Naive thymus-derived CD4-positive, alpha-beta T cell (primary cell): Measurements from ENCODE around the gene HRCT1. TPM values are rescaled to one million over a fixed set of nuclear protein-coding genes. Genes with fewer than 3 reads are reported as not detected.
"Not testable (repeated sequence)": the region's sequence is repeated elsewhere in the genome, so short reads cannot be mapped to it uniquely, and the experiment has no call there.

Experiments
- ATAC-seq: fragments of 150-1000 bp; cut with Tn5 transposase; 2 replicates; pipeline ENCODE4 v1.10.0; 2021; ENCODE audit warnings: mild to moderate bottlenecking, moderate library complexity
- CTCF ChIA-PET: fragments of 350-600 bp; sonication (Branson Sonifier 250); formaldehyde crosslinking; loops from one replicate; lab custom pipeline; 2021; ENCODE audit warnings: antibody characterized with exemption; lab: Charles Lee
- POLR2A ChIA-PET: fragments of 350-600 bp; sonication (Branson Sonifier 250); formaldehyde crosslinking; loops from one replicate; lab custom pipeline; 2021; ENCODE audit warnings: antibody characterized with exemption, inconsistent platforms; lab: Charles Lee
- DNase-seq, 9 donors: peaks; one replicate each; pipeline versions ENCODE4 v3.0.0 to v3.0.0-alpha.2; 2020 to 2022; ENCODE audit warnings: mixed read lengths in 1 of 9
- H3K27ac ChIP-seq: one replicate; pipeline ENCODE4 v1.7.0; 2013; ENCODE audit warnings: mild to moderate bottlenecking, low read depth, low read length, moderate library complexity
- H3K27me3 ChIP-seq, 2 donors: one replicate each; pipeline ENCODE4 v1.7.0; 2013; ENCODE audit warnings: low read length in 2 of 2, mild to moderate bottlenecking in 2 of 2, moderate library complexity in 2 of 2; ENCODE audit not compliant: control insufficient read depth in 2 of 2, insufficient read depth in 2 of 2
- H3K36me3 ChIP-seq, 3 experiments: 1 replicate in 2 of 3; 2 replicates in 1 of 3; pipeline ENCODE4 v1.7.0; 2013; ENCODE audit warnings: low read length in 3 of 3, mild to moderate bottlenecking in 3 of 3, moderate library complexity in 1 of 3; ENCODE audit not compliant: insufficient read depth in 3 of 3, control insufficient read depth in 2 of 3
- H3K4me1 ChIP-seq, 2 donors: one replicate each; pipeline ENCODE4 v1.7.0; 2013; ENCODE audit warnings: low read length in 2 of 2, mild to moderate bottlenecking in 2 of 2, moderate library complexity in 1 of 2; ENCODE audit not compliant: control insufficient read depth in 2 of 2, insufficient read depth in 2 of 2
- H3K4me3 ChIP-seq: 2 replicates; pipeline ENCODE4 v1.7.0; 2013; ENCODE audit warnings: mild to moderate bottlenecking, low read length
- H3K9me3 ChIP-seq, 3 experiments: 1 replicate in 2 of 3; 2 replicates in 1 of 3; pipeline ENCODE4 v1.7.0; 2013; ENCODE audit warnings: low read length in 3 of 3; ENCODE audit not compliant: control insufficient read depth in 2 of 3
- H3K27ac Mint-ChIP-seq, 9 donors: one replicate each; pipeline ENCODE4 v1.8.0; 2020 to 2022; ENCODE audit warnings: mixed read lengths in 9 of 9, mild to moderate bottlenecking in 8 of 9, moderate library complexity in 5 of 9, inconsistent platforms in 2 of 9
- H3K27me3 Mint-ChIP-seq, 5 donors: one replicate each; pipeline ENCODE4 v1.8.0; 2021 to 2022; ENCODE audit warnings: mixed read lengths in 5 of 5, mild to moderate bottlenecking in 1 of 5
- H3K36me3 Mint-ChIP-seq, 5 donors: one replicate each; pipeline ENCODE4 v1.8.0; 2020 to 2022; ENCODE audit warnings: mixed read lengths in 5 of 5, mild to moderate bottlenecking in 3 of 5, inconsistent platforms in 1 of 5
- H3K4me1 Mint-ChIP-seq, 7 donors: one replicate each; pipeline ENCODE4 v1.8.0; 2020 to 2022; ENCODE audit warnings: mixed read lengths in 7 of 7, mild to moderate bottlenecking in 3 of 7, inconsistent platforms in 1 of 7
- H3K4me3 Mint-ChIP-seq, 10 donors: one replicate each; pipeline ENCODE4 v1.8.0; 2020 to 2022; ENCODE audit warnings: mild to moderate bottlenecking in 10 of 10, mixed read lengths in 10 of 10, moderate library complexity in 6 of 10, inconsistent platforms in 2 of 10
- H3K9me3 Mint-ChIP-seq, 11 donors: one replicate each; pipeline ENCODE4 v1.8.0; 2020 to 2022; ENCODE audit warnings: mixed read lengths in 11 of 11, mild to moderate bottlenecking in 4 of 11, inconsistent platforms in 1 of 11, moderate library complexity in 1 of 11
- intact Hi-C, 2 donors: fragments of 100-400 bp; cut with micrococcal nuclease; formaldehyde crosslinking; loops; one replicate each; pipeline ENCODE4 v1.15.1; 2023
- polyA plus RNA-seq, 2 donors: library from polyadenylated mRNA; unstranded; fragments of 300-500 nt; fragmentation: Illumina TruSeq; gene quantifications; one replicate each; pipeline ENCODE4 v1.2.3, GENCODE V29; 2021
- total RNA-seq, 6 experiments: library from RNA in 5 of 6; stranded (reverse) in 5 of 6; gene quantifications; 1 replicate in 5 of 6; 2 replicates in 1 of 6; pipeline ENCODE4 v1.2.3 and lab custom pipeline; 2021 to 2026

HRCT1 gene
- total and polyA plus RNA-seq, 7 experiments from 2014 or later: not detected

DNA sequence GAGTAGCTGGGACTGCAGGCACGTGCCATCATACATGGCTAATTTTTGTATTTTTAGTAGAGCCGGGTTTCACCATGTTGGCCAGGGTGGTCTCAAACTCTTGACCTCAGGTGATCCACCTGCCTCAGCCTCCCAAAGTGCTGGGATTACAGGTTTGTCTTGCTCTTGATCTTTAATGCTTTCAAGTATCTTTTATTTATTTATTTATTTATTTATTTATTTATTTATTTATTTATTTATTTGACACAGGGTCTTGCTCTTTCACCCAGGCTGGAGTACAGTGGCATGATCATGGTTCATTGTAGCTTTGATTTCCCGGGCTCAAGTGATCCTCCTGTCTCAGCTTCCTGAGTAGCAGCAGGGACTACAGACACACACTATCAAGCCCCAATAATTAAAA is 21.1 kb upstream of the HRCT1 start:
- DNase-seq, H3K4me3 ChIP-seq, H3K9me3 ChIP-seq, H3K4me1 Mint-ChIP-seq, H3K27me3 ChIP-seq, H3K27ac Mint-ChIP-seq, H3K4me3 Mint-ChIP-seq, H3K27ac ChIP-seq, H3K36me3 Mint-ChIP-seq, H3K9me3 Mint-ChIP-seq, CTCF ChIA-PET, ATAC-seq, H3K4me1 ChIP-seq, H3K36me3 ChIP-seq, POLR2A ChIA-PET: not testable (repeated sequence)
- intact Hi-C loops: loop anchor here (5.0 kb wide), 2 partner anchors 268 to 283 kb away; partner anchors contain the start of gene CD72 (in 1 of the 2)
- peaks cover 0 to 34% (median 6%) of the 10 kb centered on the region in 5 donors for H3K27me3 Mint-ChIP-seq

DNA sequence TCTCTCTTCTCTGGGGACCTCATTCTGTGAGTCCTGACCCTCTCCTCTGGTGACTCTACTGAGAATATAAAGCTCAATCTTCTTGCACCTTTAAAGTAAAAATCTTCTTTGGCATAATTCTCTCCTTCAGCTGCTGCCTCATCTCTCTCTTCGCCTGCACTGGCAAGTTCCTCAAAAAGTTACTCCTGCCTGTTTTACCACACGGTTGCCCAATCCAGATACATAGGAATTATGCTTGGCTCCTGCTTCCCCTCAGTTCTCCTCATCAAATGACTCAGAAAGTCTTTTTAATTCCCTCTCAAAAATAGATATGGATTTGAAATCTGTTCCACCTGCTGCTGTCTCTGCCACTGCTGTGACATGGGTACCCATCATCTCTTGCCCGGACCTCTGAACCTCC is 14.4 kb upstream of the HRCT1 start:
- no peak for ATAC-seq
- H3K9me3 ChIP-seq: no peaks in the 10 kb centered on the region
- no peak for DNase-seq
- no peaks in the 10 kb centered on the region for H3K4me1 Mint-ChIP-seq
- H3K27ac Mint-ChIP-seq: peak overlapping the region in 1 of 9 donors; percentile 6
- no peaks in the 10 kb centered on the region for H3K27me3 ChIP-seq
- H3K27me3 Mint-ChIP-seq: peaks cover 8 to 54% (median 22%) of the 10 kb centered on the region in 5 donors
- no peaks in the 10 kb centered on the region for H3K36me3 ChIP-seq
- no peak overlapping the region for H3K4me3 Mint-ChIP-seq
- no peaks in the 10 kb centered on the region for H3K36me3 Mint-ChIP-seq
- ChIA-PET CTCF (interaction anchor here (0.5 to 1.5 kb wide), 6 partner anchors 9 to 1651 kb away, joined by 3 to 6 read pairs (median 4); no protein-coding TSS in a partner anchor), POLR2A (no interaction called here)
- H3K27ac ChIP-seq: no peak overlapping the region
- intact Hi-C loops: no loop called here
- H3K9me3 Mint-ChIP-seq: no peaks in the 10 kb centered on the region
- H3K4me3 ChIP-seq: no peak overlapping the region
- H3K4me1 ChIP-seq: no peaks in the 10 kb centered on the region

DNA sequence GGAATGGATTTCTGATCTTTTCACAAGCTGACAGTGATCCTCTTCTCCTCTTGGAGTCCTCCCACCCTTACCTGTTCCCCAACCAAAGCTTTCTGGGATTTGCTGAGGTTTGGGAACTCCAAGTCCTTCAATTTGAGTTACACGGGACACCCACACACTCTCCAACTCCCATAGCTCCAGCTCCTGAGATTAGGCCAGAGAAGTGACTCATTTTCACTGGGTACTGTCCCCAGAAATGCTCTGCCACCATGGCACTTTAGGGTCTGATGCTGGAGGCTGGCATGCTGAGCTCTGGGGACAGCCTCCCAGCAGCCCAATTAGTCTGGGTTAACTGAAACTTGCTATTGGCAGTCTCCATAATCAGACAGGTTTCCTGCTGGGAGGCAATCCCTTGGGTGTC is 14.0 kb upstream of the HRCT1 start:
- H3K4me3 Mint-ChIP-seq: no peak overlapping the region
- ATAC-seq (no peak), DNase-seq (no peak)
- H3K27ac ChIP-seq: no peak overlapping the region
- CTCF ChIA-PET: interaction anchor here (1.1 to 1.5 kb wide), 3 partner anchors 8 to 102 kb away, joined by 3 to 6 read pairs (median 4); no protein-coding TSS in a partner anchor
- H3K36me3 ChIP-seq: no peaks in the 10 kb centered on the region
- POLR2A ChIA-PET: no interaction called here
- peaks cover 8 to 52% (median 22%) of the 10 kb centered on the region in 5 donors for H3K27me3 Mint-ChIP-seq
- no peak overlapping the region for H3K27ac Mint-ChIP-seq
- intact Hi-C loops: no loop called here
- H3K4me3 ChIP-seq: no peak overlapping the region
- H3K9me3 Mint-ChIP-seq: no peaks in the 10 kb centered on the region
- H3K9me3 ChIP-seq: no peaks in the 10 kb centered on the region
- H3K36me3 Mint-ChIP-seq: no peaks in the 10 kb centered on the region
- H3K27me3 ChIP-seq: no peaks in the 10 kb centered on the region
- H3K4me1 ChIP-seq: no peaks in the 10 kb centered on the region
- H3K4me1 Mint-ChIP-seq: no peaks in the 10 kb centered on the region

DNA sequence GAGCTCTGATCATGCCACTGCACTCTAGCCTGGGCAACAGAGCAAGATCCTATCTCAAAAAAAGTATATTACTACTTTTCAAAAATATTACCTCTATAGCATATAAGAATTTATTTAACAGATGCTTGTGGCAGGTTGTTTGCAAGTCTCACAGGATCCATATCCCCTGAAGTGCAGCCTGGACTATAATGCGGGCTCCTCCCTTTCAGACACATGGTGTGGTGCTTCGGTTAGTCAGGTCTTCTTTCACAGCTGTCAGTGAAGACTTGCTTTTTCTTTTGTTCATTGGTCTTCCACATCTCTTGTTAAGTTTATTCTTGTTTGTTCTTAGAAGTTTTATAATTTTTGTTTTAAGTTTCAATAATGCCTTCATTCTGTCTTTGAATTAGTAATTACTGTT is 9.4 kb upstream of the HRCT1 start:
- Mint-ChIP-seq H3K36me3 (no peaks in the 10 kb centered on the region), H3K4me1 (no peaks in the 10 kb centered on the region), H3K4me3 (no peak overlapping the region), H3K27me3 (peaks cover 6 to 56% (median 18%) of the 10 kb centered on the region in 5 donors), H3K27ac (no peak overlapping the region), H3K9me3 (no peaks in the 10 kb centered on the region)
- Histone ChIP-seq H3K27ac (no peak overlapping the region), H3K27me3 (no peaks in the 10 kb centered on the region), H3K4me1 (no peaks in the 10 kb centered on the region), H3K9me3 (no peaks in the 10 kb centered on the region), H3K36me3 (no peaks in the 10 kb centered on the region), H3K4me3 (no peak overlapping the region)
- ATAC-seq (no peak), DNase-seq (no peak)
- ChIA-PET CTCF (interaction anchor here (0.7 to 1.7 kb wide), 2 partner anchors 140 to 182 kb away, joined by 3 read pairs; no protein-coding TSS in a partner anchor), POLR2A (no interaction called here)
- intact Hi-C loops: no loop called here

DNA sequence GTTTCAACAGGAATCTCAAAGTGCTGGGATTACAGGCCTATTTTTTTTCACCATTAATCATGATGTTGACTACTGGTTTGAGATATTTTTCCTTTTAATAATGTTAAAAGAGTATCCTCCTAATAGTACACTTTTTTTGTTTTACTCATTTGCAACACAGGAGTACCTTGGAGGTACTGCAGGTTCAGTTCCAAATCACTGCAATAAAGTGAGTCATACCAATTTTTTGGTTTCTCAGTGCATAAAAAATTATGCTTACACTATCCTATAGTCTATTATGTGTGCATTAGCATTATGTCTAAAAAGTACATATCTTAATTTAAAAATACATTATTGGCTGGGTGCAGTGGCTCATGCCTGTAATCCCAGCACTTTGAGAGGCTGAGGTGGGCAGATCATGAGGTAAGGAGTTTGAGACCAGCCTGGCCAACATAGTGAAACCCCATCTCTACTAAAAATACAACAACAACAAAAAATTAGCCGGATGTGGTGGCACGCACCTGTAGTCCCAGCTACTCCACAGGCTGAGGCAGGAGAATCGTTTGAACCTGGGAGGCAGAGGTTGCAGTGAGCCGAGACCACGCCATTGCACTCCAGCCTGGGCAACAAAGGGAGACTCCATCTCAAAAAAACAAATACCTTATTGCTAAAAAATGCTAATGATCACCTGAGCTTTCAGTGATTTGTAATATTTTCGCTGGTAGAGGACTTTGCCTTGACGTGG is 8.5 kb upstream of the HRCT1 start:
- H3K4me1 ChIP-seq, H3K36me3 Mint-ChIP-seq, H3K9me3 Mint-ChIP-seq, H3K9me3 ChIP-seq, DNase-seq, ATAC-seq, H3K4me3 Mint-ChIP-seq, H3K36me3 ChIP-seq, H3K4me3 ChIP-seq, POLR2A ChIA-PET, H3K27me3 ChIP-seq, intact Hi-C loops, H3K27ac Mint-ChIP-seq, H3K4me1 Mint-ChIP-seq, H3K27ac ChIP-seq: not testable (repeated sequence)
- CTCF ChIA-PET: interaction anchor here (0.8 to 2.2 kb wide), 2 partner anchors 43 to 47 kb away, joined by 3 to 8 read pairs; no protein-coding TSS in a partner anchor
- peaks cover 0 to 55% (median 15%) of the 10 kb centered on the region in 5 donors for H3K27me3 Mint-ChIP-seq

DNA sequence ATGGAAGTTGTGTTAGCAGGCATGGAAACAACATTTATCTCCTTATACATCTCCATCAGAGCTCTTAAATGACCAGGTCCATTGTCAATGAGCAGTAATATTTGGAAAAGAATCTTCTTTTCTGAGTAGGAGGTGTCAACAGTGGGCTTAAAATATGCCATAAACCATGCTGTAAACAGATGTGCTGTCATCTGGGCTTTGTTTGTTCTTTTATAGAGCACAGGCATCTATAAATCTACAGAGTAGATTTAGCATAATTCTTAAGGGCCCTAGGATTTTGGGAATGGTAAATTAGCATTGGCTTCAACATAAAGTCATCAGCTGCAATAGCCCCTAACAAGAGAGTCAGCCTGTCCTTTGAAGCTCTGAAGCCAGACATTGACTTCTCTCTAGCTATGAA is 7.7 kb upstream of the HRCT1 start:
- H3K4me1 ChIP-seq: peaks cover 0 to 4% of the 10 kb centered on the region in 2 donors
- DNase-seq (no peak), ATAC-seq (no peak)
- Mint-ChIP-seq H3K27me3 (peaks cover 0 to 51% (median 15%) of the 10 kb centered on the region in 5 donors), H3K36me3 (no peaks in the 10 kb centered on the region), H3K27ac (no peak overlapping the region), H3K4me1 (peaks cover 0 to 6% (median 6%) of the 10 kb centered on the region in 7 donors), H3K9me3 (no peaks in the 10 kb centered on the region), H3K4me3 (no peak overlapping the region)
- peaks cover 0 to 3% of the 10 kb centered on the region in 2 donors for H3K27me3 ChIP-seq
- no peak overlapping the region for H3K27ac ChIP-seq
- ChIA-PET POLR2A (no interaction called here), CTCF (interaction anchor here (0.5 to 2.2 kb wide), 4 partner anchors 42 to 241 kb away, joined by 3 to 8 read pairs (median 4); partner anchors contain the start of gene RMRP)
- H3K9me3 ChIP-seq: no peaks in the 10 kb centered on the region
- H3K4me3 ChIP-seq: no peak overlapping the region
- no peaks in the 10 kb centered on the region for H3K36me3 ChIP-seq
- intact Hi-C loops: no loop called here
